Measurements from ENCODE around the gene RBM33. TPM values are rescaled to one million over a fixed set of nuclear protein-coding genes. Genes with fewer than 3 reads are reported as not detected.
"Not testable (repeated sequence)": the region's sequence is repeated elsewhere in the genome, so short reads cannot be mapped to it uniquely, and the experiment has no call there.

RBM33 gene
- total and polyA plus RNA-seq, 10 donors, result 9.7 to 109 (median 90.0) TPM

DNA sequence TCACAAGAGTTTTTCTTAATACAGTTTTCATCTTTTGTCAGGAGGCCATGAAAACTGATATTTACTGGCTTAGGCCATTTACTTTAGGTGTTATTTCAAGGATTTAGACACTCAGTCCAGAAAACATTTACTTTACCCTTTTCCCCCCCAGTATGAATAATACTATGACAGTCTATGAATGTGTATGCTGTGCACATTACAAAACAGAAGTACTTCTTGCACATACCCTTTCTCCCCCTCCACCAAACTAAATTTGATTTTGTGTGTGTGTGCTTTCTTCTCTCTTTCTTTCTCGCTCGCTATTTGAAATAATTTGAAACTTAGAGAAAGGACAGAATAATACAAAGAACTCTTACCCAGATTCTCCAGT is 41.3 kb downstream of the RBM33 start:
- intact Hi-C loops (cut with DNase I; ENCODE audit: low total_unique reads), result no loop called here
- 93 to 99% (median 95%) methylated on average over 2 of the region's 2 CpGs for WGBS, 5 donors
- TF ChIP-seq POLR2A (IDR thresholded peaks at IDR 0.05), result no peak
- no peak for DNase-seq
- peaks cover 3 to 62% (median 23%) of the 10 kb centered on the region in 6 donors for H3K36me3 ChIP-seq
- H3K4me1 ChIP-seq, result peaks cover 0 to 50% (median 2%) of the 10 kb centered on the region in 6 donors
- H3K9me3 ChIP-seq, result peaks cover 0 to 12% (median 2%) of the 10 kb centered on the region in 8 donors
- H3K4me3 ChIP-seq, result no peak overlapping the region
- H3K27ac ChIP-seq, result no peak overlapping the region
- no peaks in the 10 kb centered on the region for H3K27me3 ChIP-seq (replicated peaks in 1 of 7)

DNA sequence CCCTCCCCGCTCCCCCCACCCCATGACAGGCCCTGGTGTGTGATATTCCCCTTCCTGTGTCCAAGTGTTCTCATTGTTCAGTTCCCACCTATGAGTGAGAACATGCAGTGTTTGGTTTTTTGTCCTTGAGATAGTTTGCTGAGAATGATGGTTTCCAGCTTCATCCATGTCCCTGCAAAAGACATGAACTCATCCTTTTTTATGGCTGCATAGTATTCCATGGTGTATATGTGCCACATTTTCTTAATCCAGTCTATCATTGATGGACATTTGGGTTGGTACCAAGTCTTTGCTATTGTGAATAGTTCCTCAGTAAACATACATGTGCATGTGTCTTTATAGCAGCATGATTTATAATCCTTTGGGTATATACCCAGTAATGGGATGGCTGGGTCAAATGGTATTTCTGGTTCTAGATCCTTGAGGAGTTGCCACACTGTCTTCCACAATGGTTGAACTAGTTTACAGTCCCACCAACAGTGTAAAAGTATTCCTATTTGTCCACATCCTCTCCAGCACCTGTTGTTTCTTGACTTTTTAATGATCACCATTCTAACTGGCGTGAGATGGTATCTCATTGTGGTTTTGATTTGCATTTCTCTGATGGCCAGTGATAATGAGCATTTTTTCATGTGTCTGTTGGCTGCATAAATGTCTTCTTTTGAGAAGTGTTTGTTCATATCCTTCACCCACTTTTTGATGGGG is 42.3 kb downstream of the RBM33 start:
- Histone ChIP-seq H3K4me1 (peaks cover 0 to 51% (median 7%) of the 10 kb centered on the region in 6 donors), H3K36me3 (peaks cover 0 to 52% (median 15%) of the 10 kb centered on the region in 6 donors), H3K9me3 (peaks cover 0 to 12% (median 2%) of the 10 kb centered on the region in 8 donors)
- H3K27ac ChIP-seq; intact Hi-C loops (cut with DNase I; ENCODE audit: low total_unique reads); H3K4me3 ChIP-seq; H3K27me3 ChIP-seq (replicated peaks in 1 of 7); DNase-seq: not testable (repeated sequence)
- WGBS, 5 donors, result 50 to 78% (median 50%) methylated on average over 2 of the region's 2 CpGs

DNA sequence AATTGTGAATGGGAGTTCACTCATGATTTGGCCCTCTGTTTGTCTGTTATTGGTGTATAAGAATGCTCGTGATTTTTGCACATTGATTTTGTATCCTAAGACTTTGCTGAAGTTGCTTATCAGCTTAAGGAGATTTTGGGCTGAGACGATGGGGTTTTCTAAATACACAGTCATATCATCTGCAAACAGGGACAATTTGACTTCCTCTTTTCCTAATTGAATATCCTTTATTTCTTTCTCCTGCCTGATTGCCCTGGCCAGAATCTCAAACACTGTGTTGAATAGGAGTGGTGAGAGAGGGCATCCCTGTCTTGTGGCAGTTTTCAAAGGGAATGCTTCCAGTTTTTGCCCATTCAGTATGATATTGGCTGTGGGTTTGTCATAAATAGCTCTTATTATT is 43.8 kb downstream of the RBM33 start:
- intact Hi-C loops (cut with DNase I; ENCODE audit: low total_unique reads); H3K4me3 ChIP-seq; DNase-seq; H3K27me3 ChIP-seq (replicated peaks in 1 of 7); H3K27ac ChIP-seq: not testable (repeated sequence)
- peaks cover 0 to 37% (median 14%) of the 10 kb centered on the region in 6 donors for H3K36me3 ChIP-seq
- peaks cover 0 to 12% (median 2%) of the 10 kb centered on the region in 8 donors for H3K9me3 ChIP-seq
- peaks cover 0 to 51% (median 21%) of the 10 kb centered on the region in 6 donors for H3K4me1 ChIP-seq
- WGBS, 5 donors, result 70 to 81% (median 74%) methylated on average over 2 of the region's 2 CpGs

DNA sequence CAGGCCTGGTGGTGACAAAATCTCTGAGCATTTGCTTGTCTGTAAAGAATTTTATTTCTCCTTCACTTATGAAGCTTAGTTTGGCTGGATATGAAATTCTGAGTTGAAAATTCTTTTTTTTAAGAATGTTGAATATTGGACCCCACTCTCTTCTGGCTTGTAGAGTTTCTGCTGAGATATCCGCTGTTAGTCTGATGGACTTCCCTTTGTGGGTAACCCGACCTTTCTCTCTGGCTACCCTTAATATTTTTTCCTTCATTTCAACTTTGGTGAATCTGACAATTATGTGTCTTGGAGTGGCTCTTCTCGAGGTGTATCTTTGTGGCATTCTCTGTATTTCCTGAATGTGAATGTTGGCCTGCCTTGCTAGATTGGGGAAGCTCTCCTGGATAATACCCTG is 46.2 kb downstream of the RBM33 start:
- DNase-seq; intact Hi-C loops (cut with DNase I; ENCODE audit: low total_unique reads); H3K27me3 ChIP-seq (replicated peaks in 1 of 7); H3K4me3 ChIP-seq; H3K27ac ChIP-seq: not testable (repeated sequence)
- peaks cover 0 to 12% (median 2%) of the 10 kb centered on the region in 8 donors for H3K9me3 ChIP-seq
- WGBS, 5 donors, result 76 to 88% (median 83%) methylated on average over 3 of the region's 3 CpGs
- H3K4me1 ChIP-seq, result peaks cover 0 to 51% (median 29%) of the 10 kb centered on the region in 6 donors
- H3K36me3 ChIP-seq, result peaks cover 0 to 13% (median 8%) of the 10 kb centered on the region in 6 donors

DNA sequence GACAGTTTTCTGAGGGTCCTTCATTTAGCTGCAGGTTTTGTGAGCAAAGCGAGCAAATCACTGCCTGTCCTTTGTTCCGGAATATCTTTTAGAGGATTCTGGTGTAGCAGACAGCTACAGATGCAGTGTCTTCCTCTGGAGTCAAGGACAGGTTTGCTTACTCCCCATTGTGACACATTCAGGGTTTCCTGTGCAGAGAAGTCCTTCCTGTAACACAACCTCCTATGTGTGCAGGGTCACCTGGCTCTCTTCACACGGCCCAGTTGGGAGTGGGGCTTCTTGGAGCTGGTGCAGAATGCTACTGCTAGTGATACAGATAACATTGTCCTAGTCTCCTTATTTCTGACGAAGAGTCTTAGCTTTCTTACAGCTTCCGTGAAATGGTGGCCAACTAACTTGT is 47.9 kb downstream of the RBM33 start:
- intact Hi-C loops (cut with DNase I; ENCODE audit: low total_unique reads), result no loop called here
- Histone ChIP-seq H3K4me1 (peaks cover 0 to 66% (median 36%) of the 10 kb centered on the region in 6 donors), H3K9me3 (no peaks in the 10 kb centered on the region), H3K4me3 (no peak overlapping the region), H3K27me3 (replicated peaks in 1 of 7) (no peaks in the 10 kb centered on the region), H3K27ac (peak overlapping the region in 5 of 8 donors; percentile 2 to 46 (median 10)), H3K36me3 (no peaks in the 10 kb centered on the region)
- DNase-seq, result no peak
- TF ChIP-seq, protein P1, sequence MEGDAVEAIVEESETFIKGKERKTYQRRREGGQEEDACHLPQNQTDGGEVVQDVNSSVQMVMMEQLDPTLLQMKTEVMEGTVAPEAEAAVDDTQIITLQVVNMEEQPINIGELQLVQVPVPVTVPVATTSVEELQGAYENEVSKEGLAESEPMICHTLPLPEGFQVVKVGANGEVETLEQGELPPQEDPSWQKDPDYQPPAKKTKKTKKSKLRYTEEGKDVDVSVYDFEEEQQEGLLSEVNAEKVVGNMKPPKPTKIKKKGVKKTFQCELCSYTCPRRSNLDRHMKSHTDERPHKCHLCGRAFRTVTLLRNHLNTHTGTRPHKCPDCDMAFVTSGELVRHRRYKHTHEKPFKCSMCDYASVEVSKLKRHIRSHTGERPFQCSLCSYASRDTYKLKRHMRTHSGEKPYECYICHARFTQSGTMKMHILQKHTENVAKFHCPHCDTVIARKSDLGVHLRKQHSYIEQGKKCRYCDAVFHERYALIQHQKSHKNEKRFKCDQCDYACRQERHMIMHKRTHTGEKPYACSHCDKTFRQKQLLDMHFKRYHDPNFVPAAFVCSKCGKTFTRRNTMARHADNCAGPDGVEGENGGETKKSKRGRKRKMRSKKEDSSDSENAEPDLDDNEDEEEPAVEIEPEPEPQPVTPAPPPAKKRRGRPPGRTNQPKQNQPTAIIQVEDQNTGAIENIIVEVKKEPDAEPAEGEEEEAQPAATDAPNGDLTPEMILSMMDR (IDR thresholded peaks at IDR 0.05 in 8 of 11, conservative IDR thresholded peaks at IDR 0.05 in 3 of 11), result no peak
- peak in 1 of 3 donors; percentile 68 for TF ChIP-seq POLR2AphosphoS5 (IDR thresholded peaks at IDR 0.05)
- TF ChIP-seq POLR2A (IDR thresholded peaks at IDR 0.05), result no peak
- WGBS, 5 donors, result 59 to 71% (median 62%) methylated on average over 5 of the region's 5 CpGs

DNA sequence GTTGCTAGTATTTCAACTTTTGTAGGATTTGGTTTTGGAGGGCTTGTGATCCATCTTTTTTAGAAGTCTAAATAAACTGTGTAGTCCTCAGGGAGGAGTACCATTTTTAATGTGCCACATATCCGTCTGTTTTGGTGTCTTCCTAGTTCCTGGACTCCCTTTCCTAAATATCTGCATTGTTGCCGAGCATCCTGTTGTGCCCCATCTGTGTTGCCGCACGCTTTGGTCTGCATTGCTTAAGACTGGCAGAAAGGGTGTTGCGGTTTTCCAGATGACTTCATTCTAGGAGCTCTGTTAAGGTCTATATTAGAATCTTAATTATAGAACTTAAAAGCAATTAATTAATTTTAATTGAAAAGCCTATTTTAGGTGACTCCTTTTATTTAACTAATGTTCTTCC is 49.4 kb downstream of the RBM33 start:
- 61 to 88% (median 79%) methylated on average over 5 of the region's 5 CpGs for WGBS, 5 donors
- H3K27me3 ChIP-seq (replicated peaks in 1 of 7), result no peaks in the 10 kb centered on the region
- TF ChIP-seq, protein P1 (IDR thresholded peaks at IDR 0.05 in 8 of 11, conservative IDR thresholded peaks at IDR 0.05 in 3 of 11), result no peak
- TF ChIP-seq POLR2AphosphoS5 (IDR thresholded peaks at IDR 0.05), result no peak
- TF ChIP-seq POLR2A (IDR thresholded peaks at IDR 0.05), result no peak
- H3K36me3 ChIP-seq, result no peaks in the 10 kb centered on the region
- H3K9me3 ChIP-seq, result no peaks in the 10 kb centered on the region
- intact Hi-C loops (cut with DNase I; ENCODE audit: low total_unique reads), result no loop called here
- no peak for DNase-seq
- no peak overlapping the region for H3K27ac ChIP-seq
- H3K4me1 ChIP-seq, result peaks cover 0 to 78% (median 36%) of the 10 kb centered on the region in 6 donors
- H3K4me3 ChIP-seq, result no peak overlapping the region
